Activated CD4-positive, CD25-positive, alpha-beta regulatory T cell treated with anti-CD3 and anti-CD28 coated beads, Interleukin-2, amount 50 U/mL, for 16 hours (primary cell): ENCODE data around the gene CCDC82.
"Not testable (repeated sequence)": the region's sequence is repeated elsewhere in the genome, so short reads cannot be mapped to it uniquely, and the experiment has no call there.

Experiments
- DNase-seq: peaks from one replicate; pipeline ENCODE4 v3.0.0-alpha.2; 2020; ENCODE audit warnings: low read depth, low spot score

The CCDC82 gene

DNA sequence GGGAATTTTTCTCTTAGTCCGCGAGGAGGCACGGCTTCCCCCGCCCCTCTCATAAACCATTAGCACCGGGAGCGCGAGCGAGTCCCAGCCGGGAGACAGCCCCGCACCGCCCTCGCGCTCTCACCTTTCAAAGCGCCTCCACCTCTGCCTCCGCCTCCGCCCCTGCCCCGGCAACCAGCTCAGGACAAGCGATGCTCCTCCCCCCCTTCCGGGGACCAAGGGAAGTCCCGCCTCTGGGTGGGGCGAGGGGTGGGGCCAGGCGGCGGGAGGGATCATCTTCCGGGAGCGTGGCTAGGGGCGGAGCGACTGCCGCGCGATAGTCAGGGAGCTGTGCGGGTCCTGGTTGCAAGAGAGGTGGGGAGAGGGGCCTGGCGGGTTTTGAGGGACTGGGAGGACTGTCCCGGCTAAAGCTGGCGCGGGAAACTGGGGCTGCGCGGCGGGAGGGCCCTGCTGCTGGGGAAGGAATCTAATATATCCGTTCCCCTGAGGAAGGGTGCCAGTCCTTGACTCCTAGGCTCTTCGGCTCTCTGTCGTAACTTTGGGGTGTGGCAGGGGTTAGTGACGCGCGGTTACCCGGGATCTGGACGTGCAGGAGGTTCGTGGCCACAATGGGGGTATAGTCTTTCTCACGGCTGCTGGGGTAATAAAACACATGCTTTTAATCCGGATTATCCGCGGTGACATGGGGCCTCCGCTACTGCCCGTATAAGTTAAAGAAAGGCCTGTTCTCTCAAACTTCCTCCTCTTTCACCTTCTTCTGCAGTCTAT is at the start of gene CCDC82, which contains the start of gene JRKL:
CCDC82 (minus strand) TSS at position 193 of the 768 bp plus-strand sequence. CDS start 5,165 bp downstream, outside the sequence.
JRKL (plus strand) TSS at position 294 of the 768 bp plus-strand sequence. CDS start 637 bp downstream, outside the sequence.
- peak; percentile 97 for DNase-seq

DNA sequence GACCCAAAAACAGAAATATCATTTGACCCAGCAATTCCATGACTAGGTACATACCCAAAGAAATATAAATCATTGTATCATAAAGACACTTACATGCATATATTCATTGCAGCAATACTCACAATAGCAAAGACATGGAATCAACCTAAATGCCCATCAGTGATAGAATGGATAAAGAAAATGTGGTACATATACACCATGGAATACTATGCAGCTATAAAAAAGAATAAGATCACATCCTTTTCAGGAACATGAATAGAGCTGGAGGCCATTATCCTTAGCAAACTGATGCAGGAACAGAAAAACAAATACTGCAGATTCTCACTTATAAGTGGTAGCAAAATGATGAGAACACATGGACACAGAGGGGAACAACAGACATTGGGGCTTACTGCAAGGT is 42.9 kb upstream of the CCDC82 start:
- DNase-seq: not testable (repeated sequence)

DNA sequence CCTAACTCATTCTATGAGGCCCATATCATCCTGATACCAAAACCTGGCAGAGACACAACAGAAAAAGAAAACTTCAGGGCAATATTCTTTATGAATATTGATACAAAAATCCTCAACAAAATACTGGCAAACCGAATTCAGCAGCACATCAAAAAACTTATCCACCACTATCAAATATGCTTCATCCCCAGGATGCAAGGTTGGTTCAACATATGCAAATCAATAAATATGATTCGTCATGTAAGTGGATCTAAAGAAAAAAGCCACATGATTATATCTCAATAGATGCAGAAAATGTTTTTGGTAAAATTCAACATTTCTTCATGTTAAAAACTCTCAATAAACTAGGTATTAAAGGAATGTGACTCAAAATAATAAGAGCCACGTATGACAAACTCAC is 41.0 kb upstream of the CCDC82 start:
- no peak for DNase-seq

DNA sequence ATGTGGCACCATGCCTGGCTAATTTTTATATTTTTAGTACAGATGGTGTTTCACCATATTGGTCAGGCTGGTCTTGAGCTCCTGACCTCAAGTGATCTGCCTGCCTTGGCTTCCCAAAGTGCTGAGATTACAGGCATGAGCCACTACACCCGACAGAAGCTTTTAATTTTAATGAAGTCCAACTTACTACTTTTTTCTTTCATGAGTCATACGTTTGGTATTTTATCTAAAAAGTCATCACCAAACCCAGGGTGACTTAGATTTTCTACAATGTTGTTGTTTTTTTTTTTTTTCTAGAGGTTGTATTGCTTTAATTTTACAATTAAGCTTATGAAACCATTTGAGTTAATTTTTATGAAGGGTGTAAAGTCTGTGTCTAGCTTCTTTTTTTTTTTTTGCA is 35.0 kb upstream of the CCDC82 start:
- no peak for DNase-seq

DNA sequence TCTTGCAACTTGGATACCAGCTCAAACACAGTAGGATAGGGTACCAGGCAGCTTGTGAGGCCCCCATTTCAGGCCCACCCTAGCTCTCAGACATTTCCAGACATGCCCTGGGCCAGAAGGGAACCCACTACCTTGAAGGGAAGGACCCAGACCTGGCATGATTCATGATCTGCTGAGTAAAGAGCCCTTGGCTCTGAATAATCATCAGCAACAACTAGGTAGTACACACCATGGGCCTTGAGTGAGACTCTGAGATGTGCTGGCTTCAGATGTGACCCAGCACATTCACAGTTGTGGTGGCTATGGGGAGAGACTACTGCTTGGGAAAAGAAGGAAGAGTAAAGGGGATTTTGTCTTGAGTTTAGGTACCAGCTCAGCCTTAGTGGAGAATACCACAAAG is 23.7 kb upstream of the CCDC82 start:
- DNase-seq: no peak

DNA sequence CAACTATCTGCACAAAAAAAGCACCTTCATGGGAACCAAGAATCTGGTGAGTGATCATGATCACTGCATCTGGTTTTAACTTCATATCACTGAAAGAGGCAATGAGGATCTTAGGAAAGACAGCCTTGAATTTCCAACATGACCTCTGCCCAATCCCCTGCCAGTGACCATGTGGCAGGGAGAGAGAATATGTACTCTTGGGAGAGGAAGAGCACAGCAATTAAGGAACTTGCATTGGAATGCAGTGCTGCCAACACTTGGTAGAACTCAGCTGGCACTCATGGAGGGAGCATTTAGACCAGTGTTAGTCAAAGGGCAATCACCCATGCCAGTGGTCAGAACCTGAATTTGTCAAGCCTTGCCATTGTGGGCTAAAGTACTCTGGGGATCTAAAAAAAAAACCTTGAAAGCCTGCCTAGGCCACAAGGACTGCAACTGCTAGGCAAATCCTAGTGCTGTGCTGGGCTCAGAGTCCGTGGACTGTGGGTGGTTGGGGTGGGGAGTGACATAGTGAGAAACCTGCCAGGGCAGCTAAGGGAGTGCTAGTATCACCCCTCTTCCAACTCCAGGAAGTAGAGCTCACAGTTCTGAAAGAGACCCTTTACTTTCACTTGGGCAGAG is 23.2 kb upstream of the CCDC82 start:
- DNase-seq: no peak

DNA sequence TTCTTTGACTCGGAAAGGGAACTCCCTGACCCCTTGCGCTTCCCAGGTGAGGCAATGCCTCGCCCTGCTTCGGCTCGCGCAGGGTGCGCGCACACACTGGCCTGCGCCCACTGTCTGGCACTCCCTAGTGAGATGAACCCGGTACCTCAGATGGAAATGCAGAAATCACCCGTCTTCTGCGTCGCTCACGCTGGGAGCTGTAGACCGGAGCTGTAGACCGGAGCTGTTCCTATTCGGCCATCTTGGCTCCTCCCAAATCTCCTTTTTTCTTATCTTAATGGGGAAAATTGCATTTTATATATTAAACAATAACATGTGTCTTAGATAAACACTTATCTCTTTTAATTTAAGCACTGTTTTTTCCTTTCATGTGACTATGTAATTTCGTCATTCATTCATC is 21.7 kb upstream of the CCDC82 start:
- not testable (repeated sequence) for DNase-seq

DNA sequence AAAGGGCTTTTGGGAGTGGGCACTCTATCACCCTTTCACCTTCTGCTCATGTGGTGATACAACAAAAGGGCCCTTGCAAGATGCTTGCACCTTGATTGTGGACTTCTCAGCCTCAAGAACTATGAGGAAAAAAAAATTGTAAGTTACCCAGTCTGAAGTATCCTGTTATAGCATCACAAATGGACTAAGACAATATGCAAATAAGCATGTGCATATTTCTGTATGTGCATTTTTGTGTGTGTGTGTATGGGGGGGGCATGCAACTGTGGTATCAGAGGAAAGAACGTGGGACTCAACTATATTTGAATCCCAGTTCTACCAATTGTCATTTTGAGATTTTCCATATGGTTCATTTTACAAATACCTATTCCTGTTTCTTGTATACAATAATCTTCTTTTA is 11.0 kb upstream of the CCDC82 start:
- no peak for DNase-seq

DNA sequence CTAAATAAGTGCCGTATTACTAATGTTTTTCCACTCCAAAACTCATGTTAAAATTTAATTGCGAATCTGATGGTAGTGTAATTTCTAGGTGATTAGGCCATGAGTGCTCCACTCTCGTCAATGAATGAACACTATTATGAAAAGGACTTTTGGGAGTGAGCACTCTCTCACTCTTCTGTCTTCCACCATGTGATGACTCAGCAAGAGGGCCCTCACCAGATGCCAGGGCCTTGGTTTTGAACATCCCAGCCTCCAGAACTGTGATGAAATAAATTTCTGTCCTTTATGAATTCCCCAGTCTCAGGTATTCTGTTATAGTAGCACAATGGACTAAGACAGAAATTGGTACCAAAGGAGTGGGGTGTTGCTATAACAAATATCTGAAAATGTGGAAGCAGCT is 8.2 kb upstream of the CCDC82 start:
- no peak for DNase-seq

DNA sequence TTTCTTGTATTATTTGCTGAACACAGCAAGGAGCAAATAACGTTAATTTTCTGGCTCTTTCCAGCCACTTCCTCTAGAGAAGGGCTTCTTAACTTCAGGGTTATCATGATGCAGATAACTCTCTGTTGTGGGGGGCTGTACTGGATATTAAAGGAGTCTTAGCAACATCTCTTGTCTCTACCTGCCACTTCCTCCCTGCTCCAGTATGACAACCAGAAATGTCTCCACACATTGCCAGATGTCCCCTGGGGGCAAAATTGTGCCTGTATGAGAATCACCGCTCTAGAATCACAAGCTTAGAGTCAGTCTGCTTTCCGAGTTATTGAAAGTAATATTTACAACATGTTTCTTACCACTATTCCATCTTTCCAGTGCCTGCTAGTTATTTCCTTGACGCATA is 6.9 kb upstream of the CCDC82 start:
- DNase-seq: no peak

DNA sequence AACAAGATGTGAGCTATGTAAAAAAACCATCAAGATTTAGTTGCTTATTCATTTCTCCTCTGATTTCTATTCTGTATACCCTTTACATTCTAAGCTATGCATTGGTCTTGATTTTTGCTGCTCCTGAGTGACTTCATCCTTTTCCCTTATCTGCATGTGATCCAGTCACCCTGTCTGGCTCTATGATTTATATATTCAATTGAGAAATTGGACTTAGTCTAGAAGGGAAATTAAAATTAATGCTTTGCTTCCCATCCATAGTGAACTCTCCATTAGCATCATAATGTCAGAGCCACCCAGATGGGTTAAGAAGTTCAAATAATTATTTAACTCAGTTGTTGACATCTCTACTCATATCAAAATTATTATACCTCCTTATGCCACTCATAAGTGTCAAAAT is 5.1 kb upstream of the CCDC82 start:
- no peak for DNase-seq

DNA sequence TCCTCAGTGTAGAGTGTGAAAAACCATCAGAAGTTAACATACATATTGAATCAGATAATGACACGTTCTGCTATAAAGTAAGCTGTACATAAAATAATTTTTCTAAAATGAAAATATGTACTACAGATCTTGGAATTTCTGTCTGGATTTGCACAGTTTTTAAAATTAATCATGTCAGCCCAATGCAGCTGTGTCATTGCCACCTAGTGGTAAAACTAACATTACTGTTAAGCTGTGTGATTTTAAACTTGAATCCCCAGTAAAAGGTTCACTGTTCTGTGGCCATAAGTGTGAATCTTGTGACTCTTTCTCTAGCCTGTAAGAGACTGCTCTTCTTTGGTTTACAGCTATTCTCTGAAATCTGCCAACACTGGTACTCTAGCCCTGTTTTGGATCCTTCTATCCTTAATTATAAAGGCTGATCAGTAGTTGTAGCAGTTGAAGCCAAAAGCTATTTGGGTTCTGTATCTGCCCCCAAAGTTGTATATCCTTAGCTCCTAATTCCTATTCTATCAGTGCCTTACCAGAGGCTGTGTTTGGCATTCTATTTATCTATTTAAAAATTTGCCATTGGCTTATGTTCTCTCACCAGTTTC is 4.1 kb upstream of the CCDC82 start:
- DNase-seq: no peak

DNA sequence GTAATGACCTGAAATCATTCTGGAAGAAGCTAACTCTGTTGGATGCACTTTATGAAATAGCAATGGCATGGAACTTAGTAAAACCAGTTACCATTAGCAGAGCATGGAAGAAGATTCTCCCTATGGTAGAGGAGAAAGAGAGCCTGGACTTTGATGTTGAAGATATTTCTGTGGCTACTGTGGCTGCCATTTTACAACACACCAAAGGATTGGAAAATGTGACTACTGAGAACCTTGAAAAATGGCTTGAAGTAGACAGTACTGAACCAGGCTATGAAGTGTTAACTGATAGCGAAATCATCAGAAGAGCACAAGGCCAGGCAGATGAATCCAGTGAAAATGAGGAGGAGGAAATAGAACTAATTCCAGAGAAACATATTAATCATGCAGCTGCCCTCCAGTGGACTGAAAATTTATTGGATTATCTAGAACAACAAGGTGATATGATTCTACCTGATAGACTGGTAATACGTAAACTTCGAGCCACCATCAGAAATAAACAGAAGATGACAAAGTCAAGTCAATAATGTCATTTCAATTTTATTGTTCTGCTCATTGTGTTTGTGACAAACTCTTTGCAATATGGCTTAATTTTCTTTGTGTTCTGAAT is 2.1 kb upstream of the CCDC82 start:
- DNase-seq: no peak

DNA sequence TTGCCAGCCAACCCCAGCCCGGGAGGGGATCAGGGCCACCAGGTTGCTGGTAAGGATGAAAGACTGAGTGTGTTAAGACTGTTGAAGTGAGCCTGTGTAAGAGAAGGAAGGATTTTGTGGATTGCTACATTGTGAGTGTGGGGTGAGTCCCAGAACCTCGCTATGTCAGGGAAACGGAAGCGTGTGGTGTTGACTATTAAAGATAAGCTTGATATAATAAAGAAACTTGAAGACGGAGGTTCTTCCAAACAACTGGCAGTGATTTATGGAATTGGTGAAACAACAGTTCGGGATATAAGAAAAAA is 728 bp upstream of the CCDC82 start:
- no peak for DNase-seq

DNA sequence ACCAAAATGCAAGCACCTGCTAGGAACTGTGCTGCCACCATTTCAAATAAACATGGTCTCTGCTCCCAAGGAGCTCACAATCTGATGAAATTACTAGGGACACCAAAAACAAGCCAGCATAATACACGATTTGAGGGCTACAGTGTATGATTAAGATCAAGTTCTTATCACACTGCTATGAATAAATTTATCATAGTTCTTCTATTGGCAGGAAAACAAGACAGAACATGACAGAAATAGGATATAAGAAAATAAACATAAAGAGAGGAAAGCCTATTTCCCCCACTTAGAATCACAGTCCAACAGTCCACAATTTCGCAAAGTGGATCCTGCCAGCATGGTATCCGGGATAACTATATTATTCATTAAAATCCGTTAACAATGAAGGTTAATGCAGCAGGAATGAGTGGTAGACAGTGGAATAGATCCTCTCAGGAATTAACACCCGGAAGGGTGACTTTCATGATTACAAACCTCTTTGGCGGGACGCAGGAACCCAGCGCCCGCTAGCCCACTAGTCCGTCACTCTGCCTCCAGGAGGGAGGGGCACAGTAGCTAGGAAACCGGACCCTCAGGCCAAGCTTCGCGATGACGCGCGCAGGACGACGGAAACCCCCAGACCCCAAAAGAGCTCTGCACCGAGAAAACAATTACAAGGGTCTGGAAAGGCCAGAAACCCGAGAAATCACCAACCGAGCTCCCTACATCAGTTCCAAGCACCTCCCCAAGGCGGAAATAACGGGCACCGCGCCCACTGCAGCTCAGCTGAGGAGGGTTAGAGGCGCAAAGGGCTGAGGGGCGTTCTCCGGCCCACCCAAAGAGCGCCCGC is 607 bp downstream of the CCDC82 start:
- no peak for DNase-seq

DNA sequence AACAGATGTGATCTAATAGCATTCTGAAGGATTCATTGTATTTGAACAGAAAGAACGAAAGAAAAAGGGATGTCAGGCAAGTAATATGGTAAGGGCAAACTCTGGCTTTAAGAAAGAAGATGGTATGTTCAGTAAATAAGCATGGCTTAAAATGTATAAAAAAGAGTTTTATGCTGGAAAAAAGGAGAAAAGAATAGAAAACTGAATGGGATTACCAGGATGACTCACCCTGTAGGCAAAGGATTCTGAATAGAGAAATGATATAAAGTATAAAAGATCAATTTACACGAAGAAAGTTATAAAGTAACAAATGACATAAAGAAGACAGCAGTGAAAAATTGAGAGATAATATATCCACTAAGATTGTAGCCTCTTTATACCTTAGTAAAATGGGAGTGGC is 4.5 kb downstream of the CCDC82 start:
- no peak for DNase-seq

DNA sequence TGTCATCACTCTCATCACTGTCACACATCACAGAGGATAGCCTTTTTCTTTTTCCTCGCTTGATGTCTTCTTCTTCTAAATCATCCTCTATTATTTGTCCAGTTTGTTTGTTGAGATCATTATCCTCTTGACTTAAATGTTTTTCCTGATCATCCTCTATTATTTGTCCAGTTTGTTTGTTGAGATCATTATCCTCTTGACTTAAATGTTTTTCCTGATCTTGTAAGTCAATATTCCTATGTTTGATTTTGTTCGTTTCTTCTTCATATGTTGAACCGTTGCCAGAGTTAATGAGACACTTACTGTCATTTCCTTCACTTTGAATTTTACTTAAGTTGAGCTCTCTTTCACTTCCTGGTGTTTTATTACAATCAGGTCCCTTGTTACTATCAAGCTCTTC is 5.6 kb downstream of the CCDC82 start:
- DNase-seq: no peak

DNA sequence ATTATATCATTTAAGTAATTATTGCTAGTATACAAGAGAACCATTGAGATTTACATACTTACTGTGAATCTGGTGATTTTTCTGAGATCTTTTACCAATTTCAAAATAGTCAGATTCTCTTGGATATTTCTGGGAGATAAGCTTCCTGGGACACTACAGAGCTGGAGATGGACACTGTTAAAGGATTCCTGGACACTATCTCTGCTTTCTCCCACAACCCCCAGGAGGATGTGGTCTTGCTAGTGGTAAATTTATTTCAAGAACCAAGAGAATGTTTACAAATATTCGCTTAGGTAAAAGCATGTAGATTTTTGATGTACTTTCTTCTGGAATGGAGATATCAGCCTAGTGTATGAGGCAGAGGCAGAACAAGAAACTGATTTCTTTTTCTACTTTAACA is 12.9 kb downstream of the CCDC82 start:
- no peak for DNase-seq

DNA sequence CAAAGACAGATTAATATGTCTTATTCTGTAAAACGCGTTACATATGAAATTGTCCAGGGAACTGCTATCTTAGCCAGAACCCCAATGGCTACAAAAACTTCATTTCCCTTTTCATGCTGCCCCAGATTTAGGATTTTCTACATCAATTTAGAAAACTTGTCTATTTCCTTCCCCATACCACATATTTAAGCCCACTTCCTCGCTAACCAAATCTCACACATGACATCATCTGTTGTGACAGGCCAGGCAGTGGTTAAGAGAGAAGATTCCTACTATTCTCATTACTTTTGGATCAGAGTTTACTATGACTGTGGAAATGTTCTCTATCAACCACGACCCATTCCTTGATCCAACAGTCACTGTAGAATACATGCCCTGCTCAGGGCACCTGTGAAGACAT is 15.9 kb downstream of the CCDC82 start:
- DNase-seq: no peak

DNA sequence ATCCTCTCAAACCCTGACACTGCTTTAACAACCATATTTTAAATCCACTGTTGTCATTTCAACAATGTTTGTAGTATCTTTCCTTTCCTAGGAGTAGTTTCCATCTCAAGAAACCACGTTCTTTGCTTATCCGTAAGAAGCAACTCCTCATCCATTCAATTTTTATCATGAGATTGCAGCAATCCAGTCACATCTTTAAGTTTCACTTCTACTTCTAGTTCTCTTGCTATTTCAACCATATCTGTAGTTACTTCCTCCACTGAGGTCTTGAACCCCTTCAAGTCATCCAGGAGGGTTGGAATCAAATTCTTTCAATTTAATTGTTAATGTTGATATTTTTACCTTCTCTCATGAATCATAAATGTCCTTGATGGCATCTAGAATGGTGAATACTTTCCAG is 22.4 kb downstream of the CCDC82 start:
- DNase-seq: no peak

DNA sequence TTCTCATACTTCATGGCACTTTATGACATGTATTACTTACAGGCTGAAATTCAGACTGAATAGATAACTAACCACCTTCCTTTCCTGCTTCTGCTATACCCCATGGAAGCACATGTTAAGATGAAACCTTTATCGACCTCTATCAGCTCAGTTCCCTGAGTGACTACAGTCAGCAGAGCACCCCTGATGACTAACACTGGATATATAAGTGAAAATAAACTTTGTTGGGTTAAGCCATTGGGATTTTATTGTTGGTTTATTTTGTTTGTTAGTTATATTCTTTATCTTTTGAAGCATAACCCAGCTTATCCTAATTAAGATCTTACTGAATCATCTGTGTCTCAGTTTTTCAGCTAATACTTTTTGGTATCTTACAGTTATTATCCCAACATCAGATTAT is 23.7 kb downstream of the CCDC82 start:
- no peak for DNase-seq

DNA sequence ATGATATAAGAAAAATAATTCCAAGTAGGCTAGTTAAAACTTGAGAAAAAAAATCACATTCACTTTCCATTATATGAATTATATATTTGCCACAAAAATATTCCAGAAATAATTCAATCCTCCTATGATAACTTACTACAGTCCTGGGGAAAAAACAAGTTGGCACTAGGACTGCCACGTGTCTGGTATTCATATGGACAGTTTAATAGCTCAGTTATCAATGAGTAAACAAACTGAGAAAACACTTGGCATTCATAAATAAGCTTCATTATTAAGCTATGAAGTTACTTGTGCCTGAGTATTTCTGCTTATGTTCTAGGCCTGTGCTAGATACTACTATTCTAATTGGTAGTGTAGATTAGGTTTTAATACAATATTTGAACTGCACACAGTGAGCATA is 24.2 kb downstream of the CCDC82 start:
- DNase-seq: no peak
